Endothelial cell of umbilical vein (primary cell): ENCODE results near the gene VWA1. TPM values are rescaled to one million over a fixed set of nuclear protein-coding genes. Genes with fewer than 3 reads are reported as not detected.
"Not testable (repeated sequence)": the region's sequence is repeated elsewhere in the genome, so short reads cannot be mapped to it uniquely, and the experiment has no call there.

Experiments
- BruUV-seq: library from RNA; stranded (reverse); fragments of 400-500 nt; replicated peaks from 2 replicates; lab custom pipeline; 2021; lab: Mats Ljungman, UMichigan
- CTCF ChIA-PET: fragments of 300-600, 350-600 bp; sonication (Branson Sonifier 250); formaldehyde crosslinking; loops from one replicate; lab custom pipeline; 2021; ENCODE audit warnings: antibody characterized with exemption, inconsistent platforms; lab: Charles Lee
- POLR2A ChIA-PET: fragments of 300-600, 350-600 bp; sonication (Branson Sonifier 250); formaldehyde crosslinking; loops from one replicate; lab custom pipeline; 2021; ENCODE audit warnings: antibody characterized with exemption, inconsistent platforms; lab: Charles Lee
- DNase-seq: peaks from one replicate; pipeline ENCODE4 v3.0.0-alpha.2; 2011; ENCODE audit warnings: low read depth, low spot score
- FAIRE-seq: peaks from 2 replicates; lab custom pipeline; 2011; peaks lifted over from hg19 to GRCh38; lab: Jason Lieb, UNC
- H2AFZ ChIP-seq: 2 replicates; pipeline ENCODE4 v1.6.0; 2012; ENCODE audit warnings: low read depth, low read length, control low read depth, inconsistent platforms
- H3K27ac ChIP-seq: 2 replicates; pipeline ENCODE4 v1.5.1; 2011; ENCODE audit warnings: low read depth, mild to moderate bottlenecking, control low read depth, low read length, moderate library complexity; ENCODE audit not compliant: insufficient read depth
- H3K27me3 ChIP-seq, 2 experiments: 2 replicates each; pipeline versions ENCODE4 v1.6.0 to v1.6.1; 2011; ENCODE audit warnings: low read length in 2 of 2, mixed read lengths in 1 of 2; ENCODE audit not compliant: control insufficient read depth in 2 of 2, insufficient read depth in 2 of 2
- H3K36me3 ChIP-seq, 2 experiments: 2 replicates in 1 of 2; 3 replicates in 1 of 2; pipeline ENCODE4 v1.5.1; 2011; ENCODE audit warnings: low read length in 2 of 2, mild to moderate bottlenecking in 1 of 2, moderate library complexity in 1 of 2; ENCODE audit not compliant: control insufficient read depth in 2 of 2, insufficient read depth in 2 of 2; ENCODE audit errors: extremely low read depth in 1 of 2
- H3K4me1 ChIP-seq: 3 replicates; pipeline ENCODE4 v1.5.1; 2011; ENCODE audit warnings: mild to moderate bottlenecking, low read length; ENCODE audit not compliant: control insufficient read depth, insufficient read depth; ENCODE audit errors: extremely low read depth
- H3K4me2 ChIP-seq: 2 replicates; pipeline ENCODE4 v1.6.1; 2011; ENCODE audit warnings: low read length, control low read depth, mixed read lengths; ENCODE audit not compliant: insufficient read depth
- H3K4me3 ChIP-seq, 3 experiments: fragments of 200-600 bp in 1 of 3; sonication (generic), shearing (Covaris generic) in 1 of 3; replicated peaks in 1 of 3; 2 replicates each; pipeline ENCODE4 v1.5.1; 2011 to 2016; ENCODE audit warnings: control low read depth in 3 of 3, low read length in 3 of 3, mild to moderate bottlenecking in 2 of 3, inconsistent platforms in 1 of 3, low read depth in 1 of 3, moderate library complexity in 1 of 3; ENCODE audit not compliant: insufficient read depth in 1 of 3
- H3K79me2 ChIP-seq: 2 replicates; pipeline ENCODE4 v1.6.0; 2012; ENCODE audit warnings: low read length, inconsistent platforms; ENCODE audit not compliant: control insufficient read depth, insufficient read depth
- H3K9ac ChIP-seq: replicated peaks from 2 replicates; pipeline ENCODE3; 2011; ENCODE audit warnings: low read length, control low read depth; ENCODE audit not compliant: insufficient read depth; ENCODE audit errors: extremely low read depth
- H3K9me1 ChIP-seq: replicated peaks from 3 replicates; pipeline ENCODE4 v1.6.0; 2011; ENCODE audit warnings: mild to moderate bottlenecking, low read length; ENCODE audit not compliant: control insufficient read depth, insufficient read depth; ENCODE audit errors: extremely low read depth
- H3K9me3 ChIP-seq: replicated peaks from 2 replicates; pipeline ENCODE4 v1.5.1; 2012; ENCODE audit warnings: low read length, inconsistent platforms; ENCODE audit not compliant: control insufficient read depth, insufficient read depth
- H4K20me1 ChIP-seq: replicated peaks from 2 replicates; pipeline ENCODE3; 2011; ENCODE audit warnings: mild to moderate bottlenecking, low read length; ENCODE audit not compliant: control insufficient read depth, insufficient read depth; ENCODE audit errors: extremely low read depth
- EZH2 ChIP-seq: IDR thresholded peaks from 2 replicates; pipeline ENCODE4 v1.6.1; 2012; ENCODE audit warnings: borderline replicate concordance, low read depth, mild to moderate bottlenecking, moderate library complexity, low read length, inconsistent platforms; ENCODE audit not compliant: severe bottlenecking
- FOS ChIP-seq: IDR thresholded peaks from 2 replicates; pipeline ENCODE4 v1.6.1; 2011; ENCODE audit warnings: mild to moderate bottlenecking, low read length, moderate library complexity, borderline replicate concordance; ENCODE audit not compliant: insufficient read depth
- GATA2 ChIP-seq: IDR thresholded peaks from 2 replicates; pipeline ENCODE4 v1.7.0; 2011; ENCODE audit warnings: low read depth, mild to moderate bottlenecking, moderate library complexity, mixed read lengths, low read length; ENCODE audit not compliant: insufficient read length, insufficient read depth
- JUN ChIP-seq: IDR thresholded peaks from 2 replicates; pipeline ENCODE4 v1.6.1; 2011; ENCODE audit warnings: borderline replicate concordance, low read depth; ENCODE audit not compliant: insufficient read length, insufficient read depth
- MYC ChIP-seq: IDR thresholded peaks from one replicate; pipeline ENCODE4 v1.6.1; 2011; ENCODE audit warnings: mild to moderate bottlenecking, low read depth, low read length
- POLR2A ChIP-seq: IDR thresholded peaks from 2 replicates; pipeline ENCODE4 v1.6.1; 2012; ENCODE audit warnings: low read depth, mild to moderate bottlenecking, control low read depth, low read length
- POLR2AphosphoS5 ChIP-seq: IDR thresholded peaks from 2 replicates; pipeline ENCODE4 v1.6.1; 2012; ENCODE audit warnings: low read depth, mild to moderate bottlenecking, control low read depth, low read length, moderate library complexity; ENCODE audit not compliant: insufficient read depth
- dilution Hi-C: fragments of 300-500 bp; cut with MboI; formaldehyde crosslinking; loops from one replicate; pipeline ENCODE4 v1.15.0; 2019; ENCODE audit warnings: low sequenced_read_pairs; ENCODE audit not compliant: extremely low pct_ligation_motif_present
- intact Hi-C: fragments of 100-400 bp; cut with micrococcal nuclease; formaldehyde crosslinking; loops from one replicate; pipeline ENCODE4 v1.10.0; 2022
- polyA plus RNA-seq, 4 experiments: library from polyadenylated mRNA; depleted of rRNA in 3 of 4; stranded (reverse) in 3 of 4; unstranded in 1 of 4; fragments of >200 nt; gene quantifications; 2 replicates each; pipeline versions ENCODE4 v1.2.1 to v1.2.3, GENCODE V29; 2011 to 2012; ENCODE audit warnings: missing spikeins in 1 of 4
- total RNA-seq: library from RNA; stranded (reverse); gene quantifications from 2 replicates; pipeline ENCODE4 v1.2.3, GENCODE V29; 2021
- TF ChIP-seq, protein P1 (sequence below), 2 donors: IDR thresholded peaks; 1 replicate in 1 of 2; 2 replicates in 1 of 2; pipeline ENCODE4 v1.5.1; 2011; ENCODE audit warnings: low read length in 2 of 2, mild to moderate bottlenecking in 2 of 2, moderate library complexity in 2 of 2, control low read depth in 1 of 2, inconsistent platforms in 1 of 2, low read depth in 1 of 2; ENCODE audit not compliant: insufficient read depth in 1 of 2; ENCODE audit errors: extremely low read depth in 1 of 2
- TF ChIP-seq, protein P2 (sequence below): IDR thresholded peaks from 2 replicates; pipeline ENCODE4 v1.6.1; 2011; ENCODE audit not compliant: insufficient read depth, insufficient read length

VWA1 gene
- total and polyA plus RNA-seq, 2 donors (not counting 3 experiments of a cell fraction or from before 2014, with no cell fraction given): 2.0 to 6.1 TPM

DNA sequence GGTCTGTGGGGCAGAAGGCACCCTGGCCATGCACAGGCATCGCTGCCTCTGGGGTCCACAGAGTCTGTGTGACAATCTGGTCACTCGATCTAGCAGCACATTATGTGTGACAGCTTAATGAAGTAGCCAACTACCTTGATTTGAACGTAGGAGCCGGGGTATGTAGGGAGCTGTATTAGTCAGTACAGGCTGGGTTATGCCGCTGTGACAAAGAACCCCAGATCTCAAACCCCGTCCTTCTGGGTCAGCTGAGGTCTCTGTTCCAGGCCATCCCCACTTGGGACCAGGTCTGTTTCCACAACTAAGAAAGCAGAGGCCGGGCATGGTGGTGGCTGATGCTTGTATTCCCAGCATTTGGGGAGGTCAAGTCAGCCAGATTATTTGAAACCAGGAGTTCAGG is 27.8 kb downstream of the VWA1 start:
- dilution Hi-C loops: no loop called here
- POLR2A ChIA-PET: no interaction called here
- H3K4me2 ChIP-seq: no peak overlapping the region

DNA sequence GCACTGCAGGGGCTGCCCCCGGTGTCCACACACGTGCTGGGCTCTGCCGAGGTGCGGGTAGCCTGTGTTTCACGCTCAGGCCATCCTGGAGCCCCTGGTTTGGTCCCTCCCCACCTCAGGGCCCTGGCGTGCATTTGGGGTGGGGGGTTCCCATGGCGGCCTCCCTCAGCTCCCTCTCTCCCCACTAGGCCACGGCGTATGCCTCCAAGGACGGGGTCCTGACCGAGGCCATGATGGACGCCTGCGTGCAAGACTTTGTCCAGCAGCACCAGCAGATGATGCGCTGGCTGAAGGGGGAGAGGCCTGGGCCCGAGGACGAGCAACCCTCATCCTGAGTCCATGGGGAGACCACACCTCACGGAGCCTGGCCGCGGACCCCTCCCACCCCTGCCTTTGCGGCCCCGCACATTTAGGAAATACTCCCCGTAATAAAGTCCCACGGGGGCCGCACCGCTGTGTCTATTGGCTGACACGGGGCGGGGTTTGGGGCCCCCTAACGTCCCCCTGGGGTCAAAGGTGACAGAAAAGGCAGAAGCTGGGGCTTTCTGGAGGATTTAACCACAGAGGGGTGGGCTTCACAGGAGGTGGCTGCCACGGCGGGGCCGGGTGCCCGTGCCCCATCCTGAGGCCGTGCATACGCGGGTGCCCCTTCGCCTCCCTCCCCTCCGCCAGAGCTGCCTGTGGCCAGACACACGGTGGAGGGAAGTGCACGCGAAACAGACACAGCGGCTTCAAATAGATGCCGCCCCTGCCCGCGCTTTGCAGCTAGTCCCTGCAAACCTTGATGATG is 32.9 kb downstream of the VWA1 start:
- FAIRE-seq, intact Hi-C loops, H4K20me1 ChIP-seq, H2AFZ ChIP-seq, H3K9me1 ChIP-seq, H3K4me2 ChIP-seq, CTCF ChIA-PET, H3K36me3 ChIP-seq, H3K27me3 ChIP-seq, dilution Hi-C loops, H3K9ac ChIP-seq, BruUV-seq, H3K27ac ChIP-seq, DNase-seq, H3K9me3 ChIP-seq, POLR2A ChIA-PET, H3K4me3 ChIP-seq: not testable (repeated sequence)
- peaks cover 12% of the 10 kb centered on the region for H3K4me1 ChIP-seq
- H3K79me2 ChIP-seq: peaks cover 15% of the 10 kb centered on the region

More for the DNA sequence above, 27.8 kb downstream of the VWA1 start:
- Histone ChIP-seq H3K27ac (no peak overlapping the region), H3K36me3 (no peaks in the 10 kb centered on the region), H3K4me1 (no peaks in the 10 kb centered on the region), H3K9ac (no peak overlapping the region), H2AFZ (no peak overlapping the region), H3K79me2 (no peaks in the 10 kb centered on the region), H4K20me1 (no peaks in the 10 kb centered on the region), H3K4me3 (no peak overlapping the region), H3K9me3 (no peaks in the 10 kb centered on the region), H3K27me3 (no peaks in the 10 kb centered on the region), H3K9me1 (no peaks in the 10 kb centered on the region)
- CTCF ChIA-PET: no interaction called here
- FAIRE-seq (no peak), DNase-seq (no peak)
- TF ChIP-seq POLR2A (no peak), POLR2AphosphoS5 (no peak), JUN (no peak), EZH2 (no peak), MYC (no peak), FOS (no peak), GATA2 (no peak)
- TF ChIP-seq, protein P1, sequence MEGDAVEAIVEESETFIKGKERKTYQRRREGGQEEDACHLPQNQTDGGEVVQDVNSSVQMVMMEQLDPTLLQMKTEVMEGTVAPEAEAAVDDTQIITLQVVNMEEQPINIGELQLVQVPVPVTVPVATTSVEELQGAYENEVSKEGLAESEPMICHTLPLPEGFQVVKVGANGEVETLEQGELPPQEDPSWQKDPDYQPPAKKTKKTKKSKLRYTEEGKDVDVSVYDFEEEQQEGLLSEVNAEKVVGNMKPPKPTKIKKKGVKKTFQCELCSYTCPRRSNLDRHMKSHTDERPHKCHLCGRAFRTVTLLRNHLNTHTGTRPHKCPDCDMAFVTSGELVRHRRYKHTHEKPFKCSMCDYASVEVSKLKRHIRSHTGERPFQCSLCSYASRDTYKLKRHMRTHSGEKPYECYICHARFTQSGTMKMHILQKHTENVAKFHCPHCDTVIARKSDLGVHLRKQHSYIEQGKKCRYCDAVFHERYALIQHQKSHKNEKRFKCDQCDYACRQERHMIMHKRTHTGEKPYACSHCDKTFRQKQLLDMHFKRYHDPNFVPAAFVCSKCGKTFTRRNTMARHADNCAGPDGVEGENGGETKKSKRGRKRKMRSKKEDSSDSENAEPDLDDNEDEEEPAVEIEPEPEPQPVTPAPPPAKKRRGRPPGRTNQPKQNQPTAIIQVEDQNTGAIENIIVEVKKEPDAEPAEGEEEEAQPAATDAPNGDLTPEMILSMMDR (IDR thresholded peaks at IDR 0.05; ENCODE audit: extremely low read depth in 1 of 2, insufficient read depth in 1 of 2, low read depth in 1 of 2, low read length in 2 of 2): no peak
- TF ChIP-seq, protein P2, sequence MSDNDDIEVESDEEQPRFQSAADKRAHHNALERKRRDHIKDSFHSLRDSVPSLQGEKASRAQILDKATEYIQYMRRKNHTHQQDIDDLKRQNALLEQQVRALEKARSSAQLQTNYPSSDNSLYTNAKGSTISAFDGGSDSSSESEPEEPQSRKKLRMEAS: no peak
- BruUV-seq: no TSS peak
- intact Hi-C loops: no loop called here
